ENCODE results near the gene AUTS2.
"Not testable (repeated sequence)": the region's sequence is repeated elsewhere in the genome, so short reads cannot be mapped to it uniquely, and the experiment has no call there.

AUTS2 gene

DNA sequence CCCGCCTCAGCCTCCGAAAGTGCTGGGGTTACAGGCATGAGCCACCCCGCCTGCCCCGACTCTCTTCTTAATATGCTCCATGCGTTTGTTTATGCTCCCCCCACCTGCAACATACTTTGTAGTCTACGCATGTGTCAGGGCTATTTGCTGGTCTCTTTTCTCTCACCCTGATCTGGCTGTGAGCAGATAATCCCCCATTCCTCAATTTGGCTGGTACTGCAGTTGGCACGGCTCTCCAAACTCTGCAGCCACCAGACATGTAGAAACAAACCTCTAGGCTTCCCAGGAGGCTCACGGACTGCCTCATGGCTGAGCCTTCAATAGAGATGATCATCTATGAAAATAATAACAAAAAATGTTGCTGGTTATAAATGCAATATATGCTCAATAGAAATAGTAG is 993.4 kb downstream of the AUTS2 start:
- no peak for FAIRE-seq
- DNase-seq (ENCODE audit: insufficient read length), result no peak
- TF ChIP-seq POLR2AphosphoS5 (IDR thresholded peaks at IDR 0.05; ENCODE audit: low read depth, low read length), result no peak
- no peak for TF ChIP-seq TAF1 (IDR thresholded peaks at IDR 0.05; ENCODE audit: borderline replicate concordance, low read depth, low read length)
- TF ChIP-seq POLR2A (IDR thresholded peaks at IDR 0.05; ENCODE audit: low read depth, low read length), result no peak

DNA sequence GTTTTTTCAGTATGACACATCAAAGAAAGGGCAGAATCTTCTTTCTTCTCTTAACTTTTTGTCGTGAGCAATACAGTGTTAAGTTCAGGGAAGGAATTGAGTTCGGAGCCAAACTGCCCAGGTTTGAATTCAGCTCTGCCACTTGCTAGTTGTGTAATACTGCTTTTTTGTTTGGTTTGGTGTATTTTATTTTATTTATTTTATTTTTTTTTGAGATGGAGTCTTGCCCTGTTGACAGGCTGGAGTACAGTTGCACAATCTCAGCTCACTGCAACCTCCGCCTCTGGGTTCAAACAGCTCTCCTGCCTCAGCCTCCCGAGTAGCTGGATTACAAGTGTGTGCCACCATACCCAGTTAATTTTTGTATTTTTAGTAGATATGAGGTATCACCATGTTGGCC is 993.9 kb downstream of the AUTS2 start:
- no peak for TF ChIP-seq POLR2AphosphoS5 (IDR thresholded peaks at IDR 0.05; ENCODE audit: low read depth, low read length)
- FAIRE-seq (no peak), DNase-seq (ENCODE audit: insufficient read length) (no peak)

DNA sequence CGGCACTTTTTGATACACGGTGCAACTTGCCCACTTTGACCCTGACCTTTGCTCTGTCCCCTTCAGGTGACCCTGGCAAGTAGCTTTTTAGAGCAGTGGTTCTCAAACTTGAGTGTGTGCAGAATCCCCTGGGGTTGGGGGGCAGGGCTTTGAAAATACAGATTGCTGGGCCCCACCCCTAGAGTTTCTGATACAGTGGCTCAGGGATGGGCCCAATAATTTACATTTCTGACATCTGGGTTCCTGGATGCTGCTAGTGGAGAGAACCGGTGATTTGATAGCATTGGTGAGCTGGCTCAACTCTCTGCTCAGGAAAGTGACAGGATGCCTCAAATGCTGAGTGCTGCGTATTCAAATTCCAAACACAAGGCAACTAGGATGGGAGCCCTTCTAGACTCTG is 995.9 kb downstream of the AUTS2 start:
- DNase-seq (ENCODE audit: insufficient read length) (no peak), FAIRE-seq (no peak)
- TF ChIP-seq TAF1 (IDR thresholded peaks at IDR 0.05; ENCODE audit: borderline replicate concordance, low read depth, low read length) (no peak), POLR2AphosphoS5 (IDR thresholded peaks at IDR 0.05; ENCODE audit: low read depth, low read length) (no peak), POLR2A (IDR thresholded peaks at IDR 0.05; ENCODE audit: low read depth, low read length) (no peak)

DNA sequence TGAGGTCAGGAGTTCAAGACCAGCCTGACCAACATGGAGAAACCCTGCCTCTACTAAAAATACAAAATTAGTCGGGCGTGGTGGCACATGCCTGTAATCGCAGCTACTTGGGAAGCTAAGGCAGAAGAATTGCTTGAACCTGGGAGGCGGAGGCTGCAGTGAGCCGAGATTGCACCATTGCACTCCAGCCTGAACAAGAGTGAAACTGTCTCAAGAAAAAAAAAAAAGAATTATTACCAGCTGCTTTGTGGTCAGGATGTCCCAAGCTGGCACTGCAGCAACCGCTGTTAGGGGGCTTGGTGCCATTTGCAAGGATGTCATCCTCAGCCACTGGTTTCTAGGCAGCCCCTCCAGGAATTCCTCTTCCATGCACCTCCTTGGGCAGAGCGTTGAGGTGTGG is 996.6 kb downstream of the AUTS2 start:
- DNase-seq (ENCODE audit: insufficient read length); FAIRE-seq: not testable (repeated sequence)

DNA sequence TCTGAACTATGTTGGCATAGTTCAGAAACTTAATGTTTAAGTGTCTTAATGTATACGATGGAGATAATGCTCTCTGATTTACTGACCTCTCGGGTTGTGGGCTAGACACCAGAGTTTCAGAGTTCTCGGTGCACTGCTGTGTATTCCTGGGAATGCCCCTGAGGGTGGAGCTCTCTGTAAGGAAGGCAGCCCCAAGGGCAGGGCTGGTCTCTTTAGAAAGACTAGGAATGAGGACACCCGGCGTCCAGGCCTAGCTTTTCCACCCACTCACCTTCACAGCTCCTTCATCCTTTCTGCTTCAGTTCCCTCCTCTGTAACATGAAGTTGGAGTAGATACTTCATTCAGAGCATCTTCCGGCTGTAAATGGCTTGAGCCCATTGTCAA is 997.1 kb downstream of the AUTS2 start:
- no peak for TF ChIP-seq TAF1 (IDR thresholded peaks at IDR 0.05; ENCODE audit: borderline replicate concordance, low read depth, low read length)
- no peak for DNase-seq (ENCODE audit: insufficient read length)
- no peak for FAIRE-seq

DNA sequence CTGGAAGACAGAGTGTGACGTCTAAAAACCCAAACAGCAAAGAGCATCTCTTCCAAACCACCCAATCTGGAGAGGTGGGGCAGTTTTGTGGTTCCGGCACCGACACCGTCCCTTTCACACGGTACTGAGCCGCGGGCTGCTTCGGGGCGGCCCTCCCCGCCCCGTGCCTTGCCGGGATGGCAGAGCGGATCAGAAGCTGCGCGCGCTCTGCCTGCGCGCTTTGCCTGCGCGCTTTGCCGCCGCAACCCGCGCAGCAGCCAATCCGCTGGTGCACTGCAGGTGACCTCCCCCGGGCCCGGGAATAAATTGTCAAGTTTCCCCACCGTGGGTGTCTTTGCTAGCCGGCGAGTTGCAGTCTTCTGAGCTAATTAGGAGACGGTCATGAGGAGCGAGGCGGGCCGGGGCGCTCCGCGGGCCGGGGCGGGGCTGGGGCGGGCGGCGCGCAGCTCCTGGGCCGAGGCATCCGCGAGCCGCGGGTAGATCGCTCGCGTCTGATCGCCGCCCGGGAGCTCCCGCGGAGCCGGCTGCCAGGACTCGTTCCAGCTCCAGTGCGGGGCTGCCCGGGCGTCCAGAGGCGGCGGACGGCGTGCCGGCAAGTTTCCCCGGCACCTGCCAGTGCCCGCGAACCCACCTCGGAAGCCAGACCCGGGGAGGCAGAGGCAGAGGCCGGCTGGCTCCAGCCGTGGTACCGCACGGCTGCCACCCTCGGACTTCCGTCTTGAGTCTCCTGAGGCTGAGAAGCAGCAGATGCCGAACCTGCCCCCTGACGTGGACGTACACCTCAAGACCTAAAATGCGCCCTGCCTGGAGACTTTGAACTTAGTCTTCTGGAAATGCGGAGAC is 997.7 kb downstream of the AUTS2 start:
- TF ChIP-seq TAF1 (IDR thresholded peaks at IDR 0.05; ENCODE audit: borderline replicate concordance, low read depth, low read length) (no peak), POLR2A (IDR thresholded peaks at IDR 0.05; ENCODE audit: low read depth, low read length) (no peak), POLR2AphosphoS5 (IDR thresholded peaks at IDR 0.05; ENCODE audit: low read depth, low read length) (no peak)
- DNase-seq (ENCODE audit: insufficient read length), result peak; percentile 18
- no peak for FAIRE-seq

DNA sequence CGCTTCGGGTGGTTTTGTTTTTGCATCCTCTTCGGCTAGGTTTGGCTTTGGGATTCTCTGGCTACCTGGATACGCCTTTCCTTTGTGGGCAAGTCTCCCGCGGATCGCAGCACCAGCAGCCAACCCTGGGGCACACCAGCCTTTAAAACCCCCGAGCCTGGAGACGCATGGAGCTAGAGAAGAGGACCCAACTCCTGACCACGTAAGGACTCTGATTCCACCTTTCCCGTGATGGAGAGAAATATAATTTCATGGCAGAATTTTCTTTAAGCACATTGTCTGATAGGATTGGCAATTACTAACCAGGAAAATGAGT is 998.3 kb downstream of the AUTS2 start:
- FAIRE-seq, result no peak
- no peak for DNase-seq (ENCODE audit: insufficient read length)
- TF ChIP-seq TAF1 (IDR thresholded peaks at IDR 0.05; ENCODE audit: borderline replicate concordance, low read depth, low read length), result no peak
- no peak for TF ChIP-seq POLR2A (IDR thresholded peaks at IDR 0.05; ENCODE audit: low read depth, low read length)
- TF ChIP-seq POLR2AphosphoS5 (IDR thresholded peaks at IDR 0.05; ENCODE audit: low read depth, low read length), result no peak

DNA sequence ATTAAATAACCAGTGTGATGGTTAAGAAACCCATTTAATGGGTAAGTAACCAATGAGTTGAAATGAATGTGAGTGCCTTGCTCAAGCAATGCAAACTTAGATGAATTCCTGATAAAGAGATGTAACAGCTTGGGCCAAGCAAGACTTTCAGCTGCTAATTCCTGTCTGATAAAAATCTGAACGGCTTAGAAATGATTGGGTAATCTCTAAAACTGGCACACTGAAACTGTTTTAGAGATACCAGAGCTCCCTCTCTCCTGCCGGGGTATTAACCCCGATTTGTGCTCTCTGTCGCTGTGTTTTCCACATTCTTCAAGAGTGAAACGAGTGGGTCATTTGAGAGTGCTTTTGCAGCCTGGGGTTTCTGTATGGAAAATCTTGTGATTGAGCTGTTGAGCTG is 998.8 kb downstream of the AUTS2 start:
- TF ChIP-seq POLR2A (IDR thresholded peaks at IDR 0.05; ENCODE audit: low read depth, low read length) (no peak), TAF1 (IDR thresholded peaks at IDR 0.05; ENCODE audit: borderline replicate concordance, low read depth, low read length) (no peak), POLR2AphosphoS5 (IDR thresholded peaks at IDR 0.05; ENCODE audit: low read depth, low read length) (no peak)
- DNase-seq (ENCODE audit: insufficient read length), result no peak
- no peak for FAIRE-seq

DNA sequence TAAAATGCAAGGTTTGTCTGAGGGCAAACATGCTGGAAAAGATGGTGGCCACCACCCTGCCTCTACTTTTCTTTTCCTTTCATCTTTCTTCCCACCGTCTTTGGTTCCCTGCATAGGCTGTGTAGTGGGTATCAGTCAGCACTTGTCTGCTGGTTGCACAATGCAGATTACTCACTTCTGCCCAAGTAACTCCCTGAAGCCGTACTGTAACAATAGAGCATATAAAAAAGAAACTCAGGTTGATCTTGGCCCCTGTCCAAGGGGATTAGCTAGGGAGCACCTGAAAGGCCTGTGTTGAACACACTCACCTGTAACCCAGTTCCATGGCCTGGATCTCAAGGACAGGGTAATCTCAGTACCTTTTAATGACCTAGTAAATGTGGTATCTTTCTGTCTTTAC is 1000.7 kb downstream of the AUTS2 start:
- FAIRE-seq (no peak), DNase-seq (ENCODE audit: insufficient read length) (no peak)
- TF ChIP-seq POLR2A (IDR thresholded peaks at IDR 0.05; ENCODE audit: low read depth, low read length) (no peak), POLR2AphosphoS5 (IDR thresholded peaks at IDR 0.05; ENCODE audit: low read depth, low read length) (no peak), TAF1 (IDR thresholded peaks at IDR 0.05; ENCODE audit: borderline replicate concordance, low read depth, low read length) (no peak)

DNA sequence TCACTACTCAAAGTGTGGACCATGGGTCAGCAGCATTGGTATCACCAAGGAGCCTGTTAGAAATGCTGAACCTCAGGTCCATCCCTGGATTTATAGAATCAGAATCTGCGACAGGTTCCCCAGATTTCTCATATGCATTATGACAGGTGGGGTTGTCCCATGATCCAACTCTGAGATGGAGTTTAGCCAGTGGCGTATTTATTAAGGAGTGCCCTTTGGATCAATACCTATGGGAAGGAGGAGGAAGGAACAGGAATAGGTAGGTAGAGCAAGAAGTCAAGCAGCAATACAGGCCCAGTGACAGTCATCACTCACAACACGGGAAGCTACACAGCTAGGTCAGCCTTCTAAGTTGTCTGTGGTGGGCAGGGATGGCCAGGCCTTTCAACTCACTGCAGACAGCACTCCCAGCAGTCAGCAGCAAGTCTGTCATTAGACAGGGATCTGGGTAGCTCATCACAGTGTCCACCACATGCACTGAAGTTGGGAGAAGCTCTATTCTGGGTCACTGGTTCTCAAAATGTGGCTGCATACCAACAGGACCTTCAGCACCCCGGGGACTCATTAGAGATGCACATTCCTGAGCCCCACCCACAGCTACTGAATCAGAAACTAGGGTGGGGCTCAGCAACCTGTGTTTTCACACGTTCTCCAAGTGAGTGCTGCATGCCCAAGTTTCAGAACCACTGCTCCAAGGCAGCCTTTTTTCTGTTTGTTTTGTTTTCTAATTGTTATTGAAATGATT is 1001.3 kb downstream of the AUTS2 start:
- FAIRE-seq (no peak), DNase-seq (ENCODE audit: insufficient read length) (no peak)
- TF ChIP-seq TAF1 (IDR thresholded peaks at IDR 0.05; ENCODE audit: borderline replicate concordance, low read depth, low read length), result no peak

DNA sequence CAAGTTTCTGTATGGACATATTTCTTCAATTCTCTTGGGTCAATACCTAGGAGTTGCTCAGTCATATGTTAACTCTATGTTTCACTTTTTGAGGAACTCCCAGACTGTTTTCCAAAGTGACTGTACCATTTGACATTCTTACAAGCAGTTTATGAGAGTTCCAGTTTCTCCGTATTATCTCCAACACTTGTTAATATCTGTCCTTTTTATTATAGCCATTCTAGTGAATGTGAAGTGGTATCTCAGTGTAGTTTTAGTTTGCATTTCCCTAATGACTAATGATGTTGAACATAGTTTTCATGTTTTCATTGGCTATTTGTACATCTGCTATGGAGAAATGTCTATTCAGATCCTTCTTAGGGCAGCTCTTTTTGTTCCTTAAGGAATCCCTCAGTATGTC is 1002.7 kb downstream of the AUTS2 start:
- TF ChIP-seq POLR2A (IDR thresholded peaks at IDR 0.05; ENCODE audit: low read depth, low read length) (no peak), TAF1 (IDR thresholded peaks at IDR 0.05; ENCODE audit: borderline replicate concordance, low read depth, low read length) (no peak), POLR2AphosphoS5 (IDR thresholded peaks at IDR 0.05; ENCODE audit: low read depth, low read length) (no peak)
- FAIRE-seq (no peak), DNase-seq (ENCODE audit: insufficient read length) (no peak)

DNA sequence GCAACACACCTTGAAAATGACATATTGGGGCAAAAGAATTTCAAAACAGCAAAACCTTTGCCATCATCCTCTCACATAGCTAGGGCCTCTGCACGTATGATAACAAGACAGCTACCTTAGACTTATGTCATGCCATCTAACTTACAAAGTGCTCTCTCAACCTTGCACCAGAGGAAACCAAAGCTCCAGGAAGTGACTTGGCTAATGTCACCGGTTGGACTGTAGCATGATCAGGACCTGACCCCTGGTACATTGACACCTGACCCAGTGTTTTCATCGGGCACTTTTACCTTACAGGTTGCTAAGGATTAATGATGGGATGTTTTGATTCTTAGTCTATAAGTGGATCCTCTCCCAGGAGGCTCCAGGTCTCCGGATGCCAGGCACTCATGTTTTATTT is 1003.8 kb downstream of the AUTS2 start:
- no peak for FAIRE-seq
- no peak for DNase-seq (ENCODE audit: insufficient read length)
- TF ChIP-seq POLR2AphosphoS5 (IDR thresholded peaks at IDR 0.05; ENCODE audit: low read depth, low read length), result no peak
- TF ChIP-seq TAF1 (IDR thresholded peaks at IDR 0.05; ENCODE audit: borderline replicate concordance, low read depth, low read length), result no peak
- no peak for TF ChIP-seq POLR2A (IDR thresholded peaks at IDR 0.05; ENCODE audit: low read depth, low read length)

DNA sequence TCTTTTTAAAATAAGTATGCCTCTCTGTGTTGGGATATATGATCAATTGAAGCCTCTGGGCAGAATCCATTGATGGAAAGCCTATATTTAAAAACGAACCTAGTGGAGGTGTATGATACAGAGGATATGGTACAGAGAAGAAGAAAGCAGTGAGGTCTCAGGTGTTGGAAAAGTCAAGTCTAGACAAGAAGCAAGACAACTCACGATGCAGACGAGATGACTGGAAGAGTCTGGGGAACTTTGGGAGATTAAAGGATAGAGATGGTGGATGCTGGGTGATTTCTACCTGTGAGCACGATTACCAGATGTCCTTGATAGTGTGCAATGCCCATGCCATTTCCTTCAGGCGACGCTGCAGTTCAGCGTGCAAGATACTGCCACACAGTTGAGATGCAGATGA is 1009.0 kb downstream of the AUTS2 start:
- FAIRE-seq, result no peak
- TF ChIP-seq POLR2A (IDR thresholded peaks at IDR 0.05; ENCODE audit: low read depth, low read length) (no peak), TAF1 (IDR thresholded peaks at IDR 0.05; ENCODE audit: borderline replicate concordance, low read depth, low read length) (no peak), POLR2AphosphoS5 (IDR thresholded peaks at IDR 0.05; ENCODE audit: low read depth, low read length) (no peak)

More for the DNA sequence above, 1009.0 kb downstream of the AUTS2 start:
- DNase-seq (ENCODE audit: insufficient read length), result no peak
